Muscle layer of duodenum (tissue), 2 donors: ENCODE measurements around the gene SPDYE16.
"Not testable (repeated sequence)": the region's sequence is repeated elsewhere in the genome, so short reads cannot be mapped to it uniquely, and the experiment has no call there.

Experiments
- H3K27ac ChIP-seq: one replicate; pipeline ENCODE4 v1.7.0; 2013; ENCODE audit warnings: mild to moderate bottlenecking, low read length
- H3K27me3 ChIP-seq: one replicate; pipeline ENCODE4 v1.7.0; 2013; ENCODE audit warnings: low read depth, mild to moderate bottlenecking, control low read depth, low read length
- H3K36me3 ChIP-seq, 2 donors: one replicate each; pipeline ENCODE4 v1.7.0; 2013; ENCODE audit warnings: low read length in 2 of 2, control low read depth in 1 of 2, mild to moderate bottlenecking in 1 of 2; ENCODE audit not compliant: insufficient read depth in 2 of 2, control insufficient read depth in 1 of 2
- H3K4me1 ChIP-seq, 2 donors: one replicate each; pipeline ENCODE4 v1.7.0; 2013; ENCODE audit warnings: low read length in 2 of 2, mild to moderate bottlenecking in 2 of 2, control low read depth in 1 of 2, moderate library complexity in 1 of 2; ENCODE audit not compliant: insufficient read depth in 2 of 2, control insufficient read depth in 1 of 2
- H3K4me3 ChIP-seq, 2 donors: one replicate each; pipeline ENCODE4 v1.7.0; 2013; ENCODE audit warnings: low read length in 2 of 2, low read depth in 1 of 2, mild to moderate bottlenecking in 1 of 2
- H3K9me3 ChIP-seq, 2 donors: one replicate each; pipeline ENCODE4 v1.7.0; 2013; ENCODE audit warnings: low read length in 2 of 2, control low read depth in 1 of 2, mild to moderate bottlenecking in 1 of 2; ENCODE audit not compliant: control insufficient read depth in 1 of 2
- donor health status: healthy.

The SPDYE16 gene

DNA sequence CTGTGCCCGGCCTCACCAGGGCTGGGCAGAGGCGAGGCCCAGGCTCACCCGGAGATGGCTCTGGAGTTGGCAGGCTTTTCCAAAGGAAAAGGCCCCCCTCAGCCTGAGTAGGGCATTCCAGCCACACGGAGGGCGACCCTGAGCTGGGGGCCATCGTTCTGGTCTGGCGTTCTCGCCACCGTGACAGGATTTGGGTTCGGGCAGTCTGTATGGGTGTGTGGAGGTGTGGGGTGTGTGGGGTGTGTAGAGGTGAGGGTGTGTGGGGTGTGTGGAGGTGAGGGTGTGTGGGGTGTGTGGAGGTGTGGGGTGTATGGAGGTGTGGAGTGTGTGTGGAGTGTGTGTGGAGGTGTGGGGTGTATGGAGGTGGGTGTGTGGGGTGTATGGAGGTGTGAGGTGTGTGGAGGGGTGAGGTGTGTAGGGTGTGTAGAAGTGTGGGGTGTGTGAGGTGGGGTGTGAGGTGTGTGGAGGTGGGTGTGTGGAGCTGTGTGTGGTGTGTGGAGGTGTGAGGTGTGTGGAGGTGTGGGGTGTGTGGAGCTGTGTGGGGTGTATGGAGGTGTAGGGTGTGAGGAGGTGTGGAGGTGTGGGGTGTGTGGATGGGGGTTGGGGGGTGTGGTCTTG lies 44.4 kb downstream of the SPDYE16 start:
- H3K9me3 ChIP-seq, H3K36me3 ChIP-seq, H3K4me1 ChIP-seq, H3K4me3 ChIP-seq, H3K27ac ChIP-seq, H3K27me3 ChIP-seq: not testable (repeated sequence)

DNA sequence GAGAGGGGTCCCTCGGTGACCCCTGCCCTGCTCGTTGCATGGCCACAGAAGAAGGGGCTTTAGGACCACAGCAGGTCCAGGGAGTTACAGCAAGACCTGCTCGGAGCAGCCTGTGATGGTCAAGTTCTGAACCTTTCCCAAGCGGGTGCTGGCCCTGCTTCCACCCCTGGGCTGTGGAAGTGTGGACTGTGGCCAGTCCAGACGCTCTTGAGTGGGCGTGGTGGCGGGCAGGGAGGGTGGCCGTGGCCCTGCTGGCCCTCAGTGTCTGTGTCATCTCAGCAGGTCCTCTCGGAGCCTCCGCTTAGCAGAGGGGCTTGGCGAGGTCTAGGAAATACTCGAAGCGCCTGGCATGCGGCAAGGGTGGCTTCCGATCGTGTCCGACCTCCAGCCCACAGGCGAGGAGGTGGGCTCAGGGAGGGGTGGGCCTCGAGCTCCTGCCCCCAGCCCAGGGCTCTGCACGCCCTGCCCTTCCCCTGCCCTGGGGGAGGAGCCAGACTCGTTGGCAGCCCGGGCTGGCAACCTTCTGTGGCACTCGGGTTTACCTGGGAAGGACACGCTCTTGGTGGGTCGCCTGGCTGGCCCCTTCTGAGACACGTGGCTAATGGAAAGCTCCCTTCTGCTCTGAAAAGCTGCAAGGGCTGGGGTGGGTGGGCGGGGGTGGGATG lies 45.0 kb downstream of the SPDYE16 start:
- not testable (repeated sequence) for H3K27me3 ChIP-seq, H3K36me3 ChIP-seq, H3K4me3 ChIP-seq, H3K4me1 ChIP-seq, H3K27ac ChIP-seq, H3K9me3 ChIP-seq

- not testable (repeated sequence) for H3K27me3 ChIP-seq, H3K4me1 ChIP-seq, H3K4me3 ChIP-seq, H3K9me3 ChIP-seq, H3K27ac ChIP-seq, H3K36me3 ChIP-seq
Observed at GRCh38 chr7:76495717-76496116, 47.4 kb downstream of the SPDYE16 start.

DNA sequence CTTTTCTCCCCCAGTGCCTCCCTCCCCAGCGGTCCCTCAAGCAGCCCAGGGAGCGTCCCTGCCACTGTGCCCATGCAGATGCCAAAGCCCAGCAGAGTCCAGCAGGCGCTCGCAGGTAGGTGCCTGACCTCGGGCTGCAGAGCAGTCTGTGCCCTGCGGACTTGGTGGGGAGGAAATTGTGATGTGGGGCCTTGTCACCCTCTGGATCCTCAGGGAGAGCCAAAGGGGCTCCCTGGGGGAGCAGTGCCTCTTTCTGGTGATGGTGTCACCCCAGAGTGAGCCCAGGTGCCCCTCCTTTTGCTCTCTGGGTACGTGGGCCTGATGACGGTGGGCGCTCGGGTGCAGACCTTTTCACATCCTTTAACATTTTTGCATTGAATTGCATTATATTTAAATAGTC lies 51.0 kb downstream of the SPDYE16 start:
- not testable (repeated sequence) for H3K9me3 ChIP-seq

GRCh38 chr7:76487969-76488368 lies 55.1 kb downstream of the SPDYE16 start:
- not testable (repeated sequence) for H3K36me3 ChIP-seq, H3K4me3 ChIP-seq, H3K9me3 ChIP-seq, H3K4me1 ChIP-seq, H3K27ac ChIP-seq, H3K27me3 ChIP-seq

More for the DNA sequence above, 51.0 kb downstream of the SPDYE16 start:
- not testable (repeated sequence) for H3K36me3 ChIP-seq, H3K27ac ChIP-seq, H3K27me3 ChIP-seq, H3K4me3 ChIP-seq, H3K4me1 ChIP-seq

DNA sequence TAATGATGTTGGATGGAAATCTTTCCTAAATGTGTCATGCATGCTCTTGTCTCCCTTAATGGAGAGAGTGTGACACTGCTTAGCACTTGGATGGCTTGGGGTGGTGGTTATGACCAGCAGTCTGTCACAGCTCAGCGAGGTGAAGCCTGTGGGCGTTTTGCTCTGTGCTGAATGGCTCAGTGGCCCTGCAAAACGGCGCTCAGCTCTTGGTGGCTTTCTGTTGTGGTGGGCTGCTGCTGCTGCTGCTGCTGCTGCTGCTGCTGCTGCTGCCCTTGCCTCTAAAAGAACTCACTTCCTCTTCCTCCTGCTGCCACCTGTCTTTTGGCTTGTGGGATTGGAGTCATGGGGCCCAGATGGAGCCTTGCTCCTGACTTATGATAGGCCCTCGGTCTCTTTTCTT lies 56.5 kb downstream of the SPDYE16 start:
- not testable (repeated sequence) for H3K27me3 ChIP-seq, H3K4me3 ChIP-seq, H3K36me3 ChIP-seq, H3K4me1 ChIP-seq, H3K27ac ChIP-seq, H3K9me3 ChIP-seq

DNA sequence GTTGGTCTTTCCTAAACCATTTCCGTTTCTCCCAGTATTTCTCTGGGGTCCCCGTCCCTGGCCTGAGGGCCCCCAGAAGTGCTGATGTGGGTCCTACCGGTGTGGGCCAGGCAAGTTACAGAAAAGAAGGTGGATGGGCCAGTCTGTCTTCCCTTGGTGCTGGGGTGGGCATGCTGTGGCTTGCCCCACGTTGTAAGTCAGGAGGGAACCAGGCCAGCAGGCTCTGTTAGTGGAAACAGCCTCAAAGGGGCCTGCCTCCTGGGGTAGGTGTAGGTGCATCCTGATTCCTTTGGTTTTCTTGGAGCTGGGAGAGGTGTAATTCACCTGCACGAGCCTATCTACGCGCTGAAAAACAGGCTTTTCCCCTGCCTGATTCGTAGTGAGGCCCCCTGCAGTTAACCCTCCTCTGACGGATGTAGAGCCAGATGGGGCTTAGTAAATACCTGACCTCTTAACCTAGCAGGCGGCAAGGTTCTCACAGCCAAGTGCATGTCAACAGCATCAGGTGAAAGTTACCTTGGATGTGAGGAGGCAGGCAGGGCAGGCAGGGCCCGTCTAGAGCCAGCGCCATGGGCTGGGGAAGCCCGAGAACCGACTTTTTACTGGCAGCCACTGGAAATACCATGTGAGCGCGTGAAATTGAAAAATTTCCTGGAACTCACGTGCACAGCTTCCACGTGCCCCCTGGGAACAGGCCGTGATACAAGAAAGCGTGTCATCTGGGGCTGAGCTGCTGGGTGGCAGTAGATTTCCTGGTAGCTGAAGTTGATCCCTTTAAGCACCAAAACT lies 57.1 kb downstream of the SPDYE16 start:
- H3K4me1 ChIP-seq, H3K27me3 ChIP-seq, H3K27ac ChIP-seq, H3K4me3 ChIP-seq, H3K36me3 ChIP-seq, H3K9me3 ChIP-seq: not testable (repeated sequence)

DNA sequence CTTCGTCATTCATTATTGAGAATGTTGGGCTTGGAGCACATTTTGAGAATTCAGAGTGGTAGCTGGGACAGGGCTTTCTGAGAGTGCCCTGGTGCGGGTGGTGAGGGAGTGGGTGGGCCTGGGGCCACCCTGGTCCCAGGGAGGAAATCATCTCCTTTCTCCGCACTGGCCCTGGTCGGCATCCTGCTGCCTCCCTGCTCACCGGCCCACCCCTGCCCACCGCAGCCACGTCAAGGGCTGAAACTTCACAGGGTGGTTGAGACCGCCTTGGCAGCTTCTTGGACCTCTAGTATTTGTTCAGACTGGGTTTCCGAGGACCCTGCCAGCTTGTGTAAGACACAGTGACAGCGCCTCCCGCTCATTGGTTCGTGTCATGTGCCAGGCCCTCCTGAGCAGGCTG lies 58.6 kb downstream of the SPDYE16 start:
- not testable (repeated sequence) for H3K27me3 ChIP-seq, H3K4me3 ChIP-seq, H3K36me3 ChIP-seq, H3K9me3 ChIP-seq, H3K4me1 ChIP-seq, H3K27ac ChIP-seq

GRCh38 chr7:76483081-76483480 lies 60.0 kb downstream of the SPDYE16 start:
- H3K9me3 ChIP-seq, H3K27ac ChIP-seq, H3K27me3 ChIP-seq, H3K4me1 ChIP-seq, H3K36me3 ChIP-seq, H3K4me3 ChIP-seq: not testable (repeated sequence)

GRCh38 chr7:76482660-76483059 lies 60.4 kb downstream of the SPDYE16 start:
- not testable (repeated sequence) for H3K27ac ChIP-seq, H3K36me3 ChIP-seq, H3K4me3 ChIP-seq, H3K27me3 ChIP-seq, H3K9me3 ChIP-seq, H3K4me1 ChIP-seq
